ENCODE results near the gene ATP10A. TPM values are rescaled to one million over a fixed set of nuclear protein-coding genes. Genes with fewer than 3 reads are reported as not detected.

Gene ATP10A
- total RNA-seq, result 5.0 and 6.4 TPM in 2 replicates

GRCh38 chr15:25863111-25863967 lies at the start of gene ATP10A:
ATP10A (minus strand) TSS chr15:25863327; CDS start chr15:25863096, 231 bp downstream.

All from smooth muscle cell of the umbilical artery (primary cell).